GM19099 (cell line): Measurements from ENCODE around the gene SUSD6.

Experiments used
- POLR2A ChIP-seq: IDR thresholded peaks from 3 replicates; pipeline ENCODE4 v1.6.1; 2011; ENCODE audit warnings: low read depth; ENCODE audit not compliant: insufficient read length; ENCODE audit errors: extremely low read depth

SUSD6 gene

DNA sequence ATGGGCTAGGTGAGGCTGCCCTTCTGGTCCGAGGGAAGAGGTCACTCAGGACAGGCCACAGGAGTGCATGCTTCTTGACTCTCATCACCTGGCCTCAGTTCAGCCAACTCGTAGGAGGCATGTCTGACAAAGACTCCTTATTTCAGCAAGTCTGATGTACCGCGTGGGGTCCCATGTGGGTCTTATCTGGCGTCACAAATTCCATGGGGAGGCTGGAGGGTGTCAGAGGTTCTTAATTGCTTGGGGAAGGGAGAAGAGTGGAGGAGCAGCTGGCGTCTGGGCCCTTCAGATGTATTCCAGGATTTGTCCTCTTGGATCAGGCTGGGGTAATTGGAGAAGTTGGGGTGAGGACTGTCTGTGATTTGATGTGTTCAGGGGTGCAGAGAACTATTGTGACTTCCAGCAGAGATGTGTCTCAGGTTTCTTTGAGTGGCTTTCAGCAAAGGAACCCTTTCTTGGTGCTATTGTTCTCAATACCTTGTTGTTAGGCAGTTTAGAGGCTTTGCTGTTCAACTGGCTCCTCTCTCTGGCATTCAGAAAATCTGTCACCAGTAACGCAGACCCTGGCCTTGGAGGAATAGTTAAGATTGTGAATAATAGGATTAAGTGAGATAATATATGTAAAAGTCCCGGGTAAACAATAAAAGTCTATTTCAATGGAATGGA is 60.1 kb downstream of the SUSD6 start:
- no peak for TF ChIP-seq POLR2A

DNA sequence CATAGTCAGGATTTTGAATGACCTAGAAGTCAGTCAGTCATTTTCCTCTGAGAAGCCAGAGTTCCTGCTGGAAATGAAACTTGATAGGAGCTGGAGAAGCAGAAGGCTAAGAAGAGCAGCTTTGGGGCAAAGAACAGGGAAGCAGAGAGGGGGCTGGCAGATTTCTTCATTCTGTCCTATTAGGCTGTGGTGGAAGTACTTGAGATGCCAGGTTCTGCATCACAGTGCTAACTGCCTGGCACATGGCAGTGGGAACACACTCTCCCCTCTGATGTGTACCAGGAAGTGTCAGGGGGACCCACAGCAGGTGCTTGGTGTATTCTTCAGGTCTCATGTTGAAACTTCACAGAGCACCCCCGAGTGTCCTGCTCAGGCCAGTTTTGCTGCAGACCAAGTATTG is 61.0 kb downstream of the SUSD6 start:
- no peak for TF ChIP-seq POLR2A

DNA sequence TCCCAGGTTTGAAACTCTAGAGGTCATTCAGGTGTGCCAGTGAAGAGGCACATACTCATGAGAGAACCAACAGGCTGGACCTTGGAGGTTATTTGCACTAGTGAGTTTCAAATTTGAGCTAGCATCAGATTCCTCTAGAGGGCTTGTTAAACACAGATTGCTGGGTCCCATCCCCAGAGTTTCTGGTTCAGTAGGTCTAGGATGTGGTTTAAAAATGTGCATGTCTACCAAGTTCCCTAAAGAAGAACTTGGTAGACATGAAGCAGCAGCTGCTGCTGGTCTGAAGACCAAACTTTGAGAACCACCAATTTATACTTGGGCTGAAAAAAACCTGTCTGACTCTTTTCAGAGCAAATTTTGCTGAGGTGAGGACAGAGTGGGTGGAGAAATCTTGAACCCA is 61.7 kb downstream of the SUSD6 start:
- TF ChIP-seq POLR2A = no peak

DNA sequence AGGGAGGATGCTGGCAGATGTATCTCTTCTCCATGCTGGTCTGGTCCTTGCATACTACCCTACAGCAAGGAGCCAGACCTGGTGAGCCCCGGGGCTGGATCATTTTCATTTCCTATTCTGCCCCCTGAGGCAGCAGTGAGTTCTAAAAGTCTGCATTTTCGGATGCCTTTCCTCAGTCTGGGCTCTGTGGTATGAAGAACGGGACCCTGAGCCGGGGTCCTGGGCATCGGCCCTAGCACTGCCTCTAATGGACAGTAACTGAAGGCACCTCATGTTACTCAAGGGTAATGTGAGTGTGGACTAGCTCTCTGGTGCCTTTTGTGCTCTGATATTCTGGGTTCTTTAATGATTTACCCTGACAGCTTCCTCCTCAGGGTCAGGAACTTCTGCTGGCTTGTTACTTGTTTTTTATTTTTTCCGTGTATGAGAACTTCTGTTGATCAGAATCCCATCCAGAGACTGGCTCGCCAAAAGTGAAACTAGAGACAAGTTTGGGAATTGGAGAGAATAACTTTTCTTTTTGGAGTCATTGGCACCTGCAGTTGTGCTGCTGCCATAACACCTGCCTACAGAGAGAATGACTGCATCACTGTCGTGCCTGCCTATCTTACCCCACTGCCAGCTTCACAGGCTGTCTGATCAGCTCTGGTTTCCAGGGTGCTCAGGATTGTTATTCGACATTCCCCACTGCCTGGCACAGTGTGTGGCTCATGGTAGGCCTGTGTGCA is 62.3 kb downstream of the SUSD6 start:
- peak; percentile 21 for TF ChIP-seq POLR2A

DNA sequence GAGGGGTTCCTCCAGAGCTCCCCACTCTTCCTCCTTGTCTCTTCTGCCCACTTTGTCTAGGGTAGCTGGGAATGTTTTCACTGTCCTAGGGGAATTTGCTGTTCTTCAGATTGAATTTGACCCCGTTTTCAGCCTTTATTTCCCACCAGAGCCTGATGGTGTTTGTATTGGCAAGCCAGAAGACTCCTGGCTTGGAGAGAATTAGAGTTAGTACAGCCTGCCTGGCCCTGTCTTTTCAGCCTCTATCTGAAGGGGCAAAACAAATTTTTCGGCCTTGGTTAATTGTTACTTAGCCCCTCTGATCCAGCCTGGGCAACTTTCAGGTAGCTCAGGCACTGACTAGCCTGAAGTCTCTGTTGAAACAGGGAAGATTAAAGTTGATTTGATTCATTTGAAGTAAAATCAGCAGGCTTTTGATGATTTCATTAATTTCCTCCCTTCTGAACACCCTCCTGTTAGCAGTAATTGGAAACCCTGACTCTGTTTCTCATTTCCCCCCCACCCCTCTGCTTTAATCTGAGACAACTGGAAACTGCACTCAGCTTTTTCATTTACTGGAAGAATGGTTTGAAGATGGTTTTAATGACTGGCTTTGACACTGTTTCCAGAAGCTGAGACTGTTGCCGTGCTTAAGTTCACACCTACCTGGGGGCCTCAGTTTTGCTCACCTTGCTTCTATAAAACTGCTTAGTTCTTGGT is 63.3 kb downstream of the SUSD6 start:
- no peak for TF ChIP-seq POLR2A

DNA sequence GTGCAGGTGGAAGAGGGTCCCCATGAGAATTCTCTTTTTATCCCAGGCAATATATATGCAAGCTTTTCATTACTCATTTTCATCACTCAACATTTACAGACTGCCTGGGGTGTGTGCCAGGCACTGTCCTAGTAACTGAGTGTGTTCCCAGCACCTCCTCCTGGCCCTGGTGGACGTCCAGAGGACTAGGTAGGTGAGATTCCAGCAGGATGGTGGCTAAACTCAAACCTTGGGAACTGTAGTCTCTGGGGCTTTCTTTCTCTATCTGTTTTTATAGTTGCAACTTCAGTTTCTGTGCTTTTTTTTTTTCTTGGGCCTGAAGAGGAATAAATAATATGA is 63.8 kb downstream of the SUSD6 start:
- no peak for TF ChIP-seq POLR2A

DNA sequence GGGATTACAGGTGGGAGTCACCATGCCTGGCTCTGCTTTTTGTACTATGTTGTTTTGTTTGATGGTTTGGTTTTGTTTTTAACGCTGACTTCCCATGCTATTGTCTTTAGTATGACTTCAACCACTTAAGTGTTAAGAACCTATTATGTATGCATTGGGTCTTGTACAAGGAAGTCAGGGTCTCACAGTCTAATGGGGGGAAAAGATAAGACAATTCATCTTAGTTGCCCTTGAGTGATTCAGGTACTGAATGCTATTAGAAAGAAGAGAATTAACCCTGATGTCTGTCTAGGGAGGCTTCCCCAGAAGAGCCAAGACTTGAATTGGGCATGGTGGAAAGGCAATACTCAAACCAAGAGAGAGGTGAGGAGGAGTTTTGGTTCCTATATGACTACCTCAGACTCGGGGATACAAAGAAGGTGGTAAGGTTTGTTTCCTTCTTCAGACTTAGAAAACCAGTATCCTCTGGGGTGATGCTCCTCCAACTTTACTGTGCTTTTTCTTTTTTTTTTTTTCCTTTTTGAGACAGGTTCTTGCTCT is 64.6 kb downstream of the SUSD6 start:
- no peak for TF ChIP-seq POLR2A

DNA sequence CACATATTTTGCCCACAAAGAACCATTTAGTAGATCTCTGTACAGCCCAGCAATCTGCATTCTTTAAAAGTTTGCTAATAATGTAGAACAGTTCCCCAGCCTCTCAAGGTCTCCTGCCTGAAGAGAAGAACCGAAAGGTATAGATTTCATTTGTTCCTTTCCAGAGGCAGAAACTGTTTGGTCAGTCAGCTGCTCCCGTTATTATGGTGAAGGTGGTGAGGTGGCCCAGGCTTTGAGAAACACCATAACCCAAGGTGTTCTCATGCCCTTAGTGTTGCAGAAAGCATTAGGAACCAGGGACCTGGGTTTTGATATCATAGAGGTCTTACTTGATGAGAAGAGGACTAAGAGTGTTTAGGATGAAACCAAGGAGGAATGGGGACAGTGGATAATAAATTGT is 65.3 kb downstream of the SUSD6 start:
- TF ChIP-seq POLR2A = no peak

DNA sequence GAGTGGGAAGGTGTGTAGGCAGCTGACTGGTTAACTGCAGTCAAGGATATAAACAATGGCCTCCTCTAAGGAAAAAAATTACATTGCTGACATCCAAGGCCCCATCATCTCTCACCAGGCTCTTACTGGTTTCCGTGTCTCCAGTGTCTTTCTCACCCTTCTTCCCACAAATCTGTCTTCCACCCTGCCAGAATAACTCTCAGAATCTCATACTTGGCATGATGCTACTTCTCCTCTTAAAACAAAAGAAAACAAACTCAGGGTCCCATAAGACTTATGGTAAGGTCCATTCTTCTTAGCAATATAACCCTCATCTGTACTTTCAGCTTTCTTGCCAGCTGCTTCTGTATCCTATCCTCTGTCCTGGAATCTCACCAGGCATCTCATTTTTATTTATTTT is 68.9 kb downstream of the SUSD6 start:
- TF ChIP-seq POLR2A = no peak

DNA sequence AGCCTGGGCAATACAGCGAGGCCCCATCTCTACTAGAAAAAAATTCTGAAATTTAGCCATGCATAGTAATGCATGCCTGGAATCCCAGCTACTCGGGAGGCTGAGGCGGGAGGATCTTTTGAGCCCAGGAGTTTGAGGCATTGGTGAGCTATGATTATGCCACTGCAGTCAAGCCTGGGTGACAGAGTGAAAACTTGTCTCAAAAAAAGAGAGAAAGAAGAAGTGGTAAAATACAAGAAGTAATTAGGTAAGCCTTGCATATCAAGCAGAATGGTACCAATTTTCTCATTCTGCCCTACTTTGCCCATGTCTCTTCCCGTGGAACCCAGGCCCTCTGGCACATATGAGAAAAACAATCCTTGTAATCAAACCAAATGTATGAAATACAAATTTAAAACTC is 70.7 kb downstream of the SUSD6 start:
- no peak for TF ChIP-seq POLR2A

DNA sequence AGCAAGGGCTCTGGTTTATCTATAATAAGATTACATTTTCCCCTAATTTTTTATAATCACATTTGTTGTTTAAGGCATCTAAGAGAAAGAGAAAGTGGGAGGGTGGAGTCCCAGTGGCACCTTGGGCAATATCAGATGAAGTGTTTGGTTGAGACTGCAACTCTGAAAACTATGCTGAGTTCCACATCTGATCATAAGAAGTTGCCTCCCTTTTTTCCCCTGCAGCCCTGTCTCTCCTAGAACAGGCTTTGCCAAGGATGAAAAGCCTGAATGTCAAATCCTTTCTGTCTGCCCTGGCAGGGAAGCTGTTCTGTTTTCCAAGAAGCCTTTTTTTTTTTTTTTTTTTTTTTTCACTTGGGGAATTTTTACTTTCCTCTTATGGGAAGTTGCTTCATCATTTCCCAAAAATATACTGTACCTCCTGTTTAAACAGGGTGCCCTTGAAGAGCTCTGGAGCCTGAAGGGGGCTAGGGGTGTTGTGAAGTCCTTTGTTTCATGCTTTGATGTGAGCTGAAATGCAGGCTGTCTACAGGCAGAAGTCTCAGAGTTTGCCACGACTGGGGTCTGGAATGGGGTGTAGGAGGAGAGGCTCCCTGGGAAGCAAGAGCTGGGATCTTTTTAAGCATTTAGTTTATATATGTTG is 71.3 kb downstream of the SUSD6 start:
- no peak for TF ChIP-seq POLR2A

DNA sequence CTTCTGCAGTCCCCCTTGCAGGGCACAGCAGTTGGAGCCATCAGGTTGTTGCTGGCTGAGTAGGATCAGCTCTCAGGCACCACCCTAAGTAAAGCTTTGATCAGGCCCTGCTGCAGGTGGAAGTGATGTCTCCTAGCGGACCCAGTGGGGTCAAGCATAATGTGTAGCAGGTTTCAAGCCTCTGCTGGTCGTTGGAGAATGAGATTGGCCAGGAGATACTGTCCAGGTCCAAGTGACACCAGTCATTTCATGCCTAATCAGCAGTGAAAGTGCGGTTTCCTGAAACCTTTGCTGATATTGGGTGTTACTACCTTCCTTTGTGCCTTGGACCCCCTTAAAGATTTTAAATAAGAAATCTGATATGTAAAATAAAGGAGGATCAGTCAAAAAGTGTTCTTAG is 72.6 kb downstream of the SUSD6 start:
- no peak for TF ChIP-seq POLR2A

DNA sequence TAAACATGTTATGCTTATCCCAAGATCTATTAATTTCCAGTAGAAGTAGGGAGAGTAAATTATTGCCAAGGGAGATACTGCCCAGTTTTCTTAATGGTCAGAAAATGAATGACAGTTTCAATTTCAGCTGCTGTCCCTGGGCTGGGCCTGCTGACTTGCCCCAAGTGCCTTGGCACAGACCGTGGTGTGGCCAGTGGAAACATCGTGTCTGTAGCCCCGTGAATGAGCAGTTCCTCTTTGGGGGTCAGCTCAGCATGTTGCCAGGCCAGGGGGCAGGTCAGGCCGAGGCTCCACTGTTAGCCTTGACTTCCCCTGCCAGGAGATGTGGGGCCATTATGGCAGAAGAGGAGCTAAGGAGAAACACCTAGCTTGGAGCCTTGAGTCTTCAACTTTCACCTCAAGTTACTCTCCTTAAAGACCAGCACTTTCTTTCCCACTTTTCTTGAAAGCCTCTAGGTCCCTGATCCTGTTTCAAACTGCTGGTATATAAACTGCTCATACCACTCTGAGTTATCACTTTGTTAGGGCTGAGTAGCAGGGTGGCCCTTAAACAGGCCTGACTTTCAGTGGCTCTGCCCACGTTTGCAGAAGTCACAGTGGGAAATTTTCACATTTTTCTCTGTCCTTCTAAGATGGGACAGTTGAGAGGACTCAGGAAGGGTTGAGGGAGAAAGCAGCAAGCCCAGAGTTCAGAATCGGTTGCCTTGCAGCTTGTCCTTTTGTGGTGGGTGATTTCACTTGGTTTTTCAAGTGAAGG is 73.2 kb downstream of the SUSD6 start:
- TF ChIP-seq POLR2A = no peak

DNA sequence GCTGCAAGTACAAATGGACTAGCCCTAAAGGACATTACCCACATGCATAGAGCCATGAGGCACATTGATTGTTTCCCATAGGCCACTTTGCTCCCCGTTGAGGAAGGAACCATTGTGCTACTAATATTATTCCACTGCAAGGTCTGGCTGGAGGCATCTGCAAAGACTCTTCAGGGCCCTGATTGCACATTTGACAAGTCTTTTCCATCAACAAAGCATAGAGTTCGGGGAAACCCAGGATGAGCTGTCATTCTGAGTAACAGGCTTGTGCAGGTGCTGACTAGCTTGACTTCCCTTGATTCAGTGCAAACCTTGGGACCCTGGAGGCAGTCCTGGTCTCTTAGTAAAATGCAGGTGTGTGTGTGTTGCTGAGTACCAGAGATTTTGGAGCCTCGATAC is 73.8 kb downstream of the SUSD6 start:
- no peak for TF ChIP-seq POLR2A

DNA sequence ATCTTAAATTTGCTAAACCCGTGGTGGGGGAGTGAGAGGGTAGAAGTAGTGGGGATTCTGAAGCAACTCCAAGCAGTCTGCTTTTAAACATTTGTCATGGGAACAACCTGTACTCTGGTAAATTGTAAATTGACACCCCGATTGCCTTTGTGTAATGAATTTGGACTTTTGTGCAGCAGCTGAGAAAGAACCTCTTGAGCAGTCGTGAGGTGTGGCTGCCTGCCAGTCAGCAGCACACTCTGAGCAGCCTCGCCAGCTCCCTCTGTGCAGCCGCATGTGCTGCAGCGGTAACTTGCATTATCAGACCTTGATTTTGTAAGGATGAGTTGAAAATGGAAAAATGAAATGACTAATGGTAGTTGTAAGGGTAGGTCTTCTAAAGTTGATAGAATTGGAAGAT is 74.3 kb downstream of the SUSD6 start:
- TF ChIP-seq POLR2A = no peak

DNA sequence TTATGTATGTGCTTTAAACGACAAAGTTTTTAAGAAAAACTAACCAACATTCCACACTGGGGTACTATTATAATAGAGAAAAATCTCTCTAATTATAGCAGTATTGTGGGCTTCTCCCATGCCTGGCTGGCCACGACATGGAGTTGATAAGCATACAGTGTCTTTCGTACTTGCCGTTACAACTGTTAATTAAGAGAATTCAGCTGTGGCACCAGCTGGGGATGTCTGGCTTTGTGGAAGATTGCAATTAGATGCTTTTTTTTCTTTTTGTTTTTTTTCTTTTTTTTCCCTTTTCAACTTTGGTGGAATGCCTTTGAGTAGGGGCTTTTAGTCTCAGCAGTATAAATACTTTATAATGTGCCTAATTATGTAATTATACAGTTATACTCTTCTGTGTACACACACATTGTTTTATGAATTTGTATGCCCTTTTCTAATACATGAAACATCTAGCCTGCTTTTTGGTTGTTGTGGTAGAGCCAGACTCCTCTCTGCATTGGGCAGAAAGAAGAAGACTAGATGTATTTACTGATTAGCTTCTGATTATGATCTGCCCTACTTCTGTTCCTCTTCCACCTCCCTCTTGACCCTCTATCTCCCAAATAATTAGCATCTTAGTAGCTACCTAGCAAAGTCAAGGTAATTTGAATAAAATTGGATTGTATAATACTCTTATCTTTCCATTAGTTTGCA is 76.4 kb downstream of the SUSD6 start:
- TF ChIP-seq POLR2A = no peak
